HCT116 (cell line): ENCODE results near the gene PKHD1. TPM values are rescaled to one million over a fixed set of nuclear protein-coding genes. Genes with fewer than 3 reads are reported as not detected.

Experiments used
- ATAC-seq: fragments of 200-7000 bp; cut with Tn5 transposase; 2 replicates; pipeline ENCODE4 v1.9.1; 2020; ENCODE audit warnings: mild to moderate bottlenecking, moderate library complexity
- BruUV-seq: library from RNA; stranded (reverse); fragments of 400-500 nt; replicated peaks from 2 replicates; lab custom pipeline; 2021; lab: Mats Ljungman, UMichigan
- CTCF ChIA-PET: fragments of 300-600 bp; sonication (Branson Sonifier 250); formaldehyde crosslinking; loops from one replicate; lab custom pipeline; 2021; ENCODE audit warnings: antibody characterized with exemption; lab: Charles Lee
- POLR2A ChIA-PET: fragments of 300-600, 350-600 bp; sonication (Branson Sonifier 250); formaldehyde crosslinking; loops from one replicate; lab custom pipeline; 2021; ENCODE audit warnings: antibody characterized with exemption; lab: Charles Lee
- RAD21 ChIA-PET, 2 experiments: fragments of 300-600 bp; sonication (Branson Sonifier 250); formaldehyde crosslinking; loops; one replicate each; lab custom pipeline; 2023; ENCODE audit warnings: low total read pairs in 2 of 2; ENCODE audit not compliant: uncharacterized antibody in 2 of 2, unreplicated experiment in 2 of 2, low non-redundant PET in 1 of 2; lab: Charles Lee
- DNase-seq: peaks from one replicate; pipeline ENCODE4 v3.0.0-alpha.2; 2010; ENCODE audit warnings: low read depth, low spot score
- H2AFZ ChIP-seq: fragments of 200-600 bp; shearing (Covaris generic), sonication (generic); 2 replicates; pipeline ENCODE4 v1.6.1; 2017; ENCODE audit warnings: low read depth, mixed run types, mixed read lengths, antibody characterized with exemption, low read length; ENCODE audit not compliant: poor library complexity, severe bottlenecking
- H3K27ac ChIP-seq: 2 replicates; pipeline ENCODE4 v1.5.1; 2012; ENCODE audit warnings: low read depth, low read length
- H3K27me3 ChIP-seq: fragments of 200-600 bp; sonication (generic); 2 replicates; pipeline ENCODE4 v1.6.1; 2016; ENCODE audit warnings: mixed run types, low read length, mixed read lengths; ENCODE audit not compliant: insufficient read depth
- H3K36me3 ChIP-seq, 2 experiments: fragments of 200-500 bp in 1 of 2; fragments of 200-600 bp in 1 of 2; sonication (Bioruptor generic) in 1 of 2; sonication (generic) in 1 of 2; 2 replicates each; pipeline versions ENCODE4 v1.5.1 to v1.6.1; 2014 to 2016; ENCODE audit warnings: low read length in 2 of 2, inconsistent platforms in 1 of 2, mixed read lengths in 1 of 2, mixed run types in 1 of 2; ENCODE audit not compliant: insufficient read depth in 2 of 2, control insufficient read depth in 1 of 2
- H3K4me1 ChIP-seq, 2 experiments: fragments of 200-600 bp in 1 of 2; sonication (generic) in 1 of 2; 2 replicates each; pipeline versions ENCODE4 v1.5.1 to v1.6.1; 2012 to 2017; ENCODE audit warnings: low read length in 2 of 2, inconsistent platforms in 1 of 2, mild to moderate bottlenecking in 1 of 2, mixed read lengths in 1 of 2, mixed run types in 1 of 2, moderate library complexity in 1 of 2; ENCODE audit not compliant: insufficient read depth in 2 of 2, control insufficient read depth in 1 of 2
- H3K4me2 ChIP-seq: fragments of 200-600 bp; sonication (generic); 2 replicates; pipeline ENCODE4 v1.6.1; 2017; ENCODE audit warnings: mixed run types, low read length, mixed read lengths
- H3K4me3 ChIP-seq, 2 experiments: fragments of 200-600 bp in 1 of 2; sonication (generic) in 1 of 2; replicated peaks in 1 of 2; 2 replicates each; pipeline ENCODE4 v1.5.1; 2011 to 2016; ENCODE audit warnings: low read length in 2 of 2, control low read depth in 1 of 2, low read depth in 1 of 2, mild to moderate bottlenecking in 1 of 2, mixed read lengths in 1 of 2, mixed run types in 1 of 2
- H3K79me2 ChIP-seq: fragments of 200-600 bp; sonication (generic); 2 replicates; pipeline ENCODE4 v1.6.1; 2017; ENCODE audit warnings: mild to moderate bottlenecking, mixed run types, low read length, moderate library complexity, mixed read lengths; ENCODE audit not compliant: insufficient read depth
- H3K9ac ChIP-seq: fragments of 200-600 bp; sonication (generic); 2 replicates; pipeline ENCODE4 v1.6.1; 2016; ENCODE audit warnings: low read length, mixed read lengths
- H3K9me2 ChIP-seq: fragments of 200-600 bp; sonication (generic), shearing (Covaris generic); 2 replicates; pipeline ENCODE4 v1.6.1; 2017; ENCODE audit warnings: mixed run types, mild to moderate bottlenecking, moderate library complexity; ENCODE audit not compliant: insufficient read depth
- H3K9me3 ChIP-seq, 2 experiments: fragments of 200-500 bp in 1 of 2; fragments of 200-600 bp in 1 of 2; sonication (Bioruptor generic) in 1 of 2; sonication (generic) in 1 of 2; 2 replicates each; pipeline ENCODE4 v1.6.1; 2014 to 2017; ENCODE audit warnings: low read length in 2 of 2, mixed read lengths in 2 of 2, inconsistent platforms in 1 of 2, low read depth in 1 of 2, mild to moderate bottlenecking in 1 of 2, mixed run types in 1 of 2, moderate library complexity in 1 of 2; ENCODE audit not compliant: control insufficient read depth in 1 of 2, insufficient read depth in 1 of 2
- H4K20me1 ChIP-seq: fragments of 200-600 bp; sonication (generic), shearing (Covaris generic); 2 replicates; pipeline ENCODE4 v1.6.1; 2017; ENCODE audit warnings: mixed run types, mild to moderate bottlenecking, moderate library complexity; ENCODE audit not compliant: insufficient read depth
- ATF3 ChIP-seq: IDR thresholded peaks from 2 replicates; pipeline ENCODE4 v1.6.1; 2012
- CBX3 ChIP-seq: IDR thresholded peaks from 2 replicates; pipeline ENCODE4 v1.6.1; 2012; ENCODE audit warnings: low read depth
- EGR1 ChIP-seq: IDR thresholded peaks from 2 replicates; pipeline ENCODE4 v1.6.1; 2012; ENCODE audit warnings: low read depth
- EZH2 ChIP-seq: fragments of 200-600 bp; sonication (generic); IDR thresholded peaks from 2 replicates; pipeline ENCODE4 v1.6.1; 2017; ENCODE audit warnings: antibody characterized with exemption, mixed run types
- EZH2phosphoT487 ChIP-seq: fragments of 200-600 bp; IDR thresholded peaks from 2 replicates; pipeline ENCODE4 v1.6.1; 2018; ENCODE audit warnings: antibody characterized with exemption, borderline replicate concordance
- FOSL1 ChIP-seq: IDR thresholded peaks from 2 replicates; pipeline ENCODE4 v1.6.1; 2012; ENCODE audit warnings: low read depth
- JUND ChIP-seq: IDR thresholded peaks from 2 replicates; pipeline ENCODE4 v1.6.1; 2012
- MAX ChIP-seq: IDR thresholded peaks from 2 replicates; pipeline ENCODE4 v1.6.1; 2012
- POLR2A ChIP-seq: IDR thresholded peaks from 2 replicates; pipeline ENCODE4 v1.7.0; 2011; ENCODE audit warnings: borderline replicate concordance; ENCODE audit not compliant: insufficient read depth, insufficient read length; ENCODE audit errors: extremely low read depth
- POLR2AphosphoS5 ChIP-seq: IDR thresholded peaks from 2 replicates; pipeline ENCODE4 v1.6.1; 2011; ENCODE audit warnings: mild to moderate bottlenecking, low read depth, low read length, moderate library complexity
- RAD21 ChIP-seq: IDR thresholded peaks from 2 replicates; pipeline ENCODE4 v1.6.1; 2012; ENCODE audit warnings: low read depth, mild to moderate bottlenecking
- REST ChIP-seq: IDR thresholded peaks from 2 replicates; pipeline ENCODE4 v1.6.1; 2012; ENCODE audit warnings: low read depth
- SIN3A ChIP-seq: IDR thresholded peaks from 2 replicates; pipeline ENCODE4 v1.6.1; 2012; ENCODE audit warnings: low read depth
- SRF ChIP-seq: IDR thresholded peaks from 2 replicates; pipeline ENCODE4 v1.6.1; 2012; ENCODE audit warnings: low read depth
- YY1 ChIP-seq: IDR thresholded peaks from 2 replicates; pipeline ENCODE4 v1.6.1; 2011; ENCODE audit warnings: low read length, low read depth, moderate library complexity, mild to moderate bottlenecking; ENCODE audit not compliant: insufficient replicate concordance; ENCODE audit errors: extremely low read depth
- ZFX ChIP-seq: fragments of 450-650 bp; IDR thresholded peaks from 2 replicates; pipeline ENCODE4 v1.6.1; 2017
- intact Hi-C: fragments of 100-400 bp; cut with micrococcal nuclease; formaldehyde crosslinking; loops from 2 replicates; pipeline ENCODE4 v1.10.0; 2022
- total RNA-seq: library from RNA; stranded (reverse); gene quantifications from one replicate; pipeline ENCODE4 v1.2.1, GENCODE V29; 2021; ENCODE audit not compliant: unreplicated experiment
- TF ChIP-seq, protein P1 (sequence below), 3 experiments: fragments of 200-600 bp in 1 of 3; sonication (generic) in 1 of 3; IDR thresholded peaks in 2 of 3; conservative IDR thresholded peaks in 1 of 3; 2 replicates each; pipeline ENCODE4 v1.5.1; 2012 to 2017; ENCODE audit warnings: low read depth in 2 of 3, low read length in 2 of 3, antibody characterized with exemption in 1 of 3, borderline replicate concordance in 1 of 3, control low read depth in 1 of 3, mild to moderate bottlenecking in 1 of 3, mixed read lengths in 1 of 3, mixed run types in 1 of 3, moderate library complexity in 1 of 3; ENCODE audit not compliant: insufficient read depth in 1 of 3

Gene PKHD1
- total RNA-seq, 1 experiment from 2014 or later: not detected

DNA sequence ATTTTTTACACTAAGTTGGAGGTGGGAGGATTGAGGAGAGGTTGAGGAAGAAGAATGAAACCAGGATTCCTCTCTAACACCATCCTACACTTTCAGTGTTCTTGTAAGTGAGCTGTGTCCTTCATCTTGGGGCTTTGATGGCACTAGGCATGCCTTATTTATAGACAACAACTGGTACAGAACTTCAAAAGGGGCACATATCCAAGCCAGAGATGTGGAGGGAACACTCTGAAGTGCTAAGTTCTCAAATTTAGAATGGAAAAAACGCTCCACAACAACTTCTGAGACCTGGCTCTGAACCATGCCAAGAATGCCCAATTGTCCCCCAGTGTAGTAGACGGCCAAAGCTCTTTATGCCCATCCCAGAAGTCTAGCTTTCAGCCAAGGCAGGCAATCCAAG lies 16.2 kb upstream of the PKHD1 start:
- H3K27ac ChIP-seq: no peak overlapping the region
- no peak overlapping the region for H2AFZ ChIP-seq
- H3K9me3 ChIP-seq: no peaks in the 10 kb centered on the region
- H3K9me2 ChIP-seq: no peaks in the 10 kb centered on the region
- H3K4me1 ChIP-seq: no peaks in the 10 kb centered on the region; a peak in 1 of 4 replicates
- DNase-seq (no peak), ATAC-seq (no peak)
- no TSS peak for BruUV-seq
- no peak overlapping the region for H3K9ac ChIP-seq
- peaks cover 57% of the 10 kb centered on the region for H3K27me3 ChIP-seq
- TF ChIP-seq EZH2 (no peak), EZH2phosphoT487 (no peak), FOSL1 (no peak), REST (no peak), EGR1 (no peak), SIN3A (no peak), YY1 (no peak), ZFX (no peak), RAD21 (no peak), JUND (no peak), POLR2A (no peak), SRF (no peak), CBX3 (no peak), POLR2AphosphoS5 (no peak), MAX (no peak), ATF3 (no peak)
- TF ChIP-seq, protein P1, sequence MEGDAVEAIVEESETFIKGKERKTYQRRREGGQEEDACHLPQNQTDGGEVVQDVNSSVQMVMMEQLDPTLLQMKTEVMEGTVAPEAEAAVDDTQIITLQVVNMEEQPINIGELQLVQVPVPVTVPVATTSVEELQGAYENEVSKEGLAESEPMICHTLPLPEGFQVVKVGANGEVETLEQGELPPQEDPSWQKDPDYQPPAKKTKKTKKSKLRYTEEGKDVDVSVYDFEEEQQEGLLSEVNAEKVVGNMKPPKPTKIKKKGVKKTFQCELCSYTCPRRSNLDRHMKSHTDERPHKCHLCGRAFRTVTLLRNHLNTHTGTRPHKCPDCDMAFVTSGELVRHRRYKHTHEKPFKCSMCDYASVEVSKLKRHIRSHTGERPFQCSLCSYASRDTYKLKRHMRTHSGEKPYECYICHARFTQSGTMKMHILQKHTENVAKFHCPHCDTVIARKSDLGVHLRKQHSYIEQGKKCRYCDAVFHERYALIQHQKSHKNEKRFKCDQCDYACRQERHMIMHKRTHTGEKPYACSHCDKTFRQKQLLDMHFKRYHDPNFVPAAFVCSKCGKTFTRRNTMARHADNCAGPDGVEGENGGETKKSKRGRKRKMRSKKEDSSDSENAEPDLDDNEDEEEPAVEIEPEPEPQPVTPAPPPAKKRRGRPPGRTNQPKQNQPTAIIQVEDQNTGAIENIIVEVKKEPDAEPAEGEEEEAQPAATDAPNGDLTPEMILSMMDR (IDR thresholded peaks at IDR 0.05 in 2 of 3, conservative IDR thresholded peaks at IDR 0.05 in 1 of 3; ENCODE audit: borderline replicate concordance in 1 of 3, insufficient read depth in 1 of 3, low read depth in 2 of 3, low read length in 2 of 3): no peak
- no peaks in the 10 kb centered on the region for H3K79me2 ChIP-seq
- no peaks in the 10 kb centered on the region for H3K36me3 ChIP-seq
- intact Hi-C loops: no loop called here
- H4K20me1 ChIP-seq: no peaks in the 10 kb centered on the region
- ChIA-PET POLR2A (no interaction called here), RAD21 (no interaction called here), CTCF (no interaction called here)
- no peak overlapping the region for H3K4me2 ChIP-seq
- no peak overlapping the region for H3K4me3 ChIP-seq
